K562 treated with DMSO at 1 percent for 48 hours (cell line): ENCODE data around the gene ZBTB48. TPM values are rescaled to one million over a fixed set of nuclear protein-coding genes. Genes with fewer than 3 reads are reported as not detected.

Experiments used
- total RNA-seq: library from RNA; unstranded; fragments of 300-600 nt; gene quantifications from 2 replicates; pipeline ENCODE4 v1.2.3, GENCODE V29; 2022; ENCODE audit warnings: low replicate concordance; ENCODE audit errors: extremely low read depth

Gene ZBTB48
- not detected in 2 replicates for total RNA-seq

GRCh38 chr1:6579374-6580118 lies at the start of gene ZBTB48:
Gene ZBTB48 (plus strand): TSS chr1:6579994. CDS start chr1:6580610, 616 bp downstream.

GRCh38 chr1:6554031-6554906 lies 25.5 kb upstream of the ZBTB48 start, which contains the start of gene NOL9:
Gene NOL9 (minus strand): TSS chr1:6554513. CDS start chr1:6554502, 11 bp downstream.

GRCh38 chr1:6554907-6555778 lies 24.7 kb upstream of the ZBTB48 start, which contains the start of gene TAS1R1:
Gene TAS1R1 (plus strand): TSS chr1:6555307. CDS start chr1:6555374, 67 bp downstream.

GRCh38 chr1:6602669-6603237 lies 23.0 kb downstream of the ZBTB48 start, which contains the start of gene KLHL21:
Gene KLHL21 (minus strand): TSS chr1:6602869. CDS start chr1:6602817, 52 bp downstream.

GRCh38 chr1:6613361-6614018 lies 33.7 kb downstream of the ZBTB48 start, which contains the start of gene PHF13:
Gene PHF13 (plus strand): TSS chr1:6613731. CDS start chr1:6614067, 336 bp downstream.

GRCh38 chr1:6624710-6625583 lies 45.2 kb downstream of the ZBTB48 start, which contains the start of gene THAP3:
Gene THAP3 (plus strand): TSS chr1:6624868. CDS start chr1:6625219, 351 bp downstream.

Other genes with a start within 250 kb of the ZBTB48 start
- not detected in 2 replicates for gene ACOT7, start 186.2 kb upstream of the ZBTB48 start, total RNA-seq
- gene HES2, start 160.1 kb upstream of the ZBTB48 start, total RNA-seq: not detected in 2 replicates
- gene ESPN, start 155.2 kb upstream of the ZBTB48 start, total RNA-seq: not detected in 2 replicates
- not detected in 2 replicates for gene TNFRSF25, start 113.8 kb upstream of the ZBTB48 start, total RNA-seq
- not detected in 2 replicates for gene PLEKHG5, start 88.3 kb upstream of the ZBTB48 start, total RNA-seq
- gene NOL9, start 25.5 kb upstream of the ZBTB48 start, total RNA-seq: not detected in 2 replicates
- not detected in 2 replicates for gene TAS1R1, start 24.7 kb upstream of the ZBTB48 start, total RNA-seq
- 133 TPM in 1 of 2 replicates, not detected in the other for gene KLHL21, start 22.9 kb downstream of the ZBTB48 start, total RNA-seq
- not detected in 2 replicates for gene PHF13, start 33.7 kb downstream of the ZBTB48 start, total RNA-seq
- gene THAP3, start 44.9 kb downstream of the ZBTB48 start, total RNA-seq: not detected in 2 replicates
- gene DNAJC11, start 121.8 kb downstream of the ZBTB48 start, total RNA-seq: not detected in 2 replicates
- gene CAMTA1, start 205.5 kb downstream of the ZBTB48 start, total RNA-seq: not detected in 2 replicates